GM12865 (cell line): ENCODE results near the gene PLCL2.

ENCODE experiments used
- DNase-seq: peaks from one replicate; pipeline ENCODE4 v3.0.0; 2010; ENCODE audit warnings: low read depth
- H3K4me3 ChIP-seq: 2 replicates; pipeline ENCODE4 v1.5.1; 2011; ENCODE audit warnings: mild to moderate bottlenecking, low read depth, low read length, control low read depth
- TF ChIP-seq, protein P1 (sequence below): IDR thresholded peaks from 2 replicates; pipeline ENCODE4 v1.5.1; 2011; ENCODE audit warnings: low read length, control low read depth, low read depth, inconsistent platforms; ENCODE audit not compliant: insufficient read depth; ENCODE audit errors: missing control alignments

Gene PLCL2

DNA sequence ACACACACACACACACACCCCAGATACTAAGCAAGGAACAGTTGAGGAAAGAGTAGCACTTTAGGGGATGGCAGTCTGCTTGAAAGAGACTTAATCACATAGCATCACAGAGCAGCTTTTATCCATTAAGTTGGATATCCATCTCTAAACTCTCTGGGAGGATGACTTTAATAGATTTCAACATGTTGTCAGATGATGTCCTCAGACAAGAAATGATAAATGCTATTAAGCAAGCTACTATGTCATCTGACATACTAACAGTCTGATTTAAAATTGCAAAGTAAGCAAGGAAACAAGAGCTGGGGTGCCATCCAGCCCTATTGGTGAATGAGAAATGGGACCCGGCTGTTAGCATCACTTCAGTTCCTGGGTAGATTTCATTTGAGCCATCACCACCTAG lies 136.9 kb downstream of the PLCL2 start:
- DNase-seq: no peak
- H3K4me3 ChIP-seq: no peak overlapping the region
- TF ChIP-seq, protein P1, sequence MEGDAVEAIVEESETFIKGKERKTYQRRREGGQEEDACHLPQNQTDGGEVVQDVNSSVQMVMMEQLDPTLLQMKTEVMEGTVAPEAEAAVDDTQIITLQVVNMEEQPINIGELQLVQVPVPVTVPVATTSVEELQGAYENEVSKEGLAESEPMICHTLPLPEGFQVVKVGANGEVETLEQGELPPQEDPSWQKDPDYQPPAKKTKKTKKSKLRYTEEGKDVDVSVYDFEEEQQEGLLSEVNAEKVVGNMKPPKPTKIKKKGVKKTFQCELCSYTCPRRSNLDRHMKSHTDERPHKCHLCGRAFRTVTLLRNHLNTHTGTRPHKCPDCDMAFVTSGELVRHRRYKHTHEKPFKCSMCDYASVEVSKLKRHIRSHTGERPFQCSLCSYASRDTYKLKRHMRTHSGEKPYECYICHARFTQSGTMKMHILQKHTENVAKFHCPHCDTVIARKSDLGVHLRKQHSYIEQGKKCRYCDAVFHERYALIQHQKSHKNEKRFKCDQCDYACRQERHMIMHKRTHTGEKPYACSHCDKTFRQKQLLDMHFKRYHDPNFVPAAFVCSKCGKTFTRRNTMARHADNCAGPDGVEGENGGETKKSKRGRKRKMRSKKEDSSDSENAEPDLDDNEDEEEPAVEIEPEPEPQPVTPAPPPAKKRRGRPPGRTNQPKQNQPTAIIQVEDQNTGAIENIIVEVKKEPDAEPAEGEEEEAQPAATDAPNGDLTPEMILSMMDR: no peak

DNA sequence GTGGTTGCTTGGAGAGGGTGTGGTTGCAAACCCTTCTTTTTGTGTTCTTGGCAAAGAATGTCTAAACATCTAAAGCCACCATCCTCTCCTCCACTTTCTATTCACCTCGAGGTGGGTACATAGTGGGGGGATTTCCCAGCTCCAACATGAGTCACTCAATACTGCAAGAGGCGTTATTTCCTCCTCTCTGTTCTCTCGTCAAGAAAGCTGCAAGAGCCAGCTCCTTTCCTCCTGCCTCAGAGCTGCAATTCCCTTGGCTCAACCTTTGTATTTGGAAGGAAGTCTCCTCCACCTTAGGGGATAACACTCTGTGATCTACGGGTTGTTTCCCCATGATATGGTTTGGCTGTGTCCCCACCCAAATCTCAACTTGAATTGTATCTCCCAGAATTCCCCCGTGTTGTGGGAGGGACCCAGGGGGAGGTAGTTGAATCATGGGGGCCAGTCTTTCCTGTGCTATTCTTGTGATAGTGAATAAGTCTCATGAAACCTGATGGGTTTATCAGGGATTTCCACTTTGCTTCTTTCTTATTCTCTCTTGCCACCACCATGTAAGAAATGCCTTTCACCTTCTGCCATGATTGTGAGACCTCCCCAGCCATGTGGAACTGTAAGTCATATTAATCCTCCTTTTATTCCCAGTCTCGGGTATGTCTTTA lies 138.4 kb downstream of the PLCL2 start:
- DNase-seq: peak; percentile 80
- TF ChIP-seq, protein P1: no peak
- H3K4me3 ChIP-seq: peak overlapping the region; percentile 18; the same call in 1 of the 2 replicates

DNA sequence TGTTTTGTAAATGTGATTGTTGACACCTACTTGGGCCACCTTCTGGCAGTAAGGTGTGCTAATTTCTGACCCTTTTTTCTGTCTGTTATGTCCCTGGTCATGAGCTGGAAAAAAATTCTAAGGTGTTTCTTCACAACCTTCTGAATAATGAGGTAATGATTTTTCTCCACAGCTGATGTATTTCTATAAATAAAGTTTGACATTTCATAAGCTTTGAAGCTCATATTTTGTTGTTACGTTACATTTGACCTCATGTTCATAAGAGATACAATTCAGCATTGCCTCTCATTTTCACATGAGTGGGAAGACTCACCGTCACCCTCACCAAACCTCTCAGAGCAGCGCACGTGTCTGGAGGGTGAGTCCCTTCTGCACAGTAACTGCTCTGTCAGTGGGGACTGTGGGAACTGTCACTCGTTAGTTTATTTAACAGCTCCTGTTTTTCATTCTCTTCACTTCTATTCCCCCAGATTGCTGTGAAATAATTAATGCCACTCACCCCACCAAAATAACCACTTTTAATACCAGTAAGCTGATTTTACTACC lies 140.9 kb downstream of the PLCL2 start:
- H3K4me3 ChIP-seq: no peak overlapping the region
- no peak for DNase-seq
- TF ChIP-seq, protein P1: no peak

DNA sequence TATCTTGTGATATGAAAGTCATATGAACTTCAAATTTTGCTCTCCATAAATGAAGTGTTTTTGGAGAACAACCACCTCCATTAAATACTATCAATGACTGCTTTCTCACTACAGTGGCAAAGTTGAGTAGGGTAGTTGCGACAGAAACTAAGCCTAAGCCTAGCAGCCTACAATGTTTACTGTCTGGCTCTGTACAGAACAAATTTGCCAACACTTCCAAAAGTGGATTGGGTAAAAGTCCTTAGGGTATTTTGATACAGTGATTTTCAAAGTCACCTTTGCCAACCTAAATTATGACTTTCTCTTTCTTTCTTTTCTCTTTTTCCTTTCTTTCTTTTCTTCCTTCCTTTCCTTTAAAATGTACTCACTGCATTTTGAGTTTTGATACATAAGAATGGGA lies 142.6 kb downstream of the PLCL2 start:
- DNase-seq: no peak
- TF ChIP-seq, protein P1: no peak
- no peak overlapping the region for H3K4me3 ChIP-seq

DNA sequence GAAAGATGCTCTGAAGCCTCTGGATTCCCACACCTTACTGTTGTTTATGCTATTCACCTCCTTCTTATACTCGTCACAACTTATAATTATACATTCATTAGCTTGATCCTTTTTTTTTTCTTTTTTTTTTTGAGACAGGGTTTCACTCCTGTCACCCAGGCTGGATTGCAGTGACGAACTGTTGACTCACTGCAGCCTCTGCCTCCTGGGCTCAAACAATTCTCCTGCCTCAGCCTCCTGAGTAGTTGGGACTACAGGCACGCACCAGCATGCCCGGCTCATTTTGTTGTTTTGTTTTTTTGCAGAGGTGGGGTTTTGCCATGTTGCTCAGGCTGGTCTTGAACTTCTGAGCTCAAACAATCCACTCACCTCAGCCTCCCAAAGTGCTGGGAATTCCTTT lies 143.6 kb downstream of the PLCL2 start:
- no peak for DNase-seq
- H3K4me3 ChIP-seq: no peak overlapping the region
- TF ChIP-seq, protein P1: no peak

DNA sequence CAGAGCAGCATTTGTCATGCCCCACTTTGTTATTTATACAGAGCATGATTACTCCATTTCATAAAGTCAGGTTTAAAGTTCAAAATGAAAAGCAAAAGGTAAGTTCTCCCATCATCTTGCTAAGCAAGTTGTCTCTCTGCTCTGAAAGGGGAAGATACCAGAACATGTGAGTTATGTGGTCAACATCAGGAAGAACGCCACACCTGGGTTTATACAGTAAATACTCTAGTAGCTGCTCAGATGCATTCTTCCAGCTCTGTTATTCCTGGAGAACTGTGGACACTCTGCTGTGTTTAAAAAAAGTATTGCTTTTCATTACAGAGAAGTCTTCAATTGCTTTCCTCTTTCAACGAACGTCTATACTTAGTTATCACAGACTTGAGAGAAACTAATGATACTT lies 145.7 kb downstream of the PLCL2 start:
- TF ChIP-seq, protein P1: no peak
- DNase-seq: peak; percentile 54
- no peak overlapping the region for H3K4me3 ChIP-seq
